ENCODE measurements around the gene IRAK1.
"Not testable (repeated sequence)": the region's sequence is repeated elsewhere in the genome, so short reads cannot be mapped to it uniquely, and the experiment has no call there.

Gene IRAK1

DNA sequence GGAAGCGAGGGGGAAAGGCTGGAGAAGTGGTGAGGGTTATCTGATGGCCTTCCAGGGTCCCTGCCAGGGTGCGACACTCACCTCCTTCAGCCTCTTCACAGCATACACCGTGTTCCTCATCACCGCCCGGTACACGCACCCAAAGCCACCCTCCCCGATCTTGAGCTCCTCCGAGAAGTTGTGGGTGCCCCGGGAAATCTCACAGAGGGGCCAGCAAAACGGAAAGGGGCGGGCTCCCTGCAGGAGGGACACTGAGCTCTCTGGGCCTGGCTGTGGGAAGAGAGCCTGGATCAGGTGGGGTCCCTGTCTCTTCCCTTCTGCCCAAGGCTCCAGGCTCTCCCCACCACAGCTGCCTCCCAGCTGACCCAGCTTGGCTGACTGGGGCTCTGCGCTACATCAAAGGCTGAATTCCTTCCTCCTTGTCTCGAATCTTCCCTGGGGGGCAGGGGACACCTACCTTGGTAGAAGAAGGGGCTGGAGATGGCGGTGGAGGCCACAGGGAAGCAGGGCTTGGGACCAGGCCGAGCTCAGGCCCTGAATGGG is 1.1 kb downstream of the IRAK1 start:
- DNase-seq, result no peak

DNA sequence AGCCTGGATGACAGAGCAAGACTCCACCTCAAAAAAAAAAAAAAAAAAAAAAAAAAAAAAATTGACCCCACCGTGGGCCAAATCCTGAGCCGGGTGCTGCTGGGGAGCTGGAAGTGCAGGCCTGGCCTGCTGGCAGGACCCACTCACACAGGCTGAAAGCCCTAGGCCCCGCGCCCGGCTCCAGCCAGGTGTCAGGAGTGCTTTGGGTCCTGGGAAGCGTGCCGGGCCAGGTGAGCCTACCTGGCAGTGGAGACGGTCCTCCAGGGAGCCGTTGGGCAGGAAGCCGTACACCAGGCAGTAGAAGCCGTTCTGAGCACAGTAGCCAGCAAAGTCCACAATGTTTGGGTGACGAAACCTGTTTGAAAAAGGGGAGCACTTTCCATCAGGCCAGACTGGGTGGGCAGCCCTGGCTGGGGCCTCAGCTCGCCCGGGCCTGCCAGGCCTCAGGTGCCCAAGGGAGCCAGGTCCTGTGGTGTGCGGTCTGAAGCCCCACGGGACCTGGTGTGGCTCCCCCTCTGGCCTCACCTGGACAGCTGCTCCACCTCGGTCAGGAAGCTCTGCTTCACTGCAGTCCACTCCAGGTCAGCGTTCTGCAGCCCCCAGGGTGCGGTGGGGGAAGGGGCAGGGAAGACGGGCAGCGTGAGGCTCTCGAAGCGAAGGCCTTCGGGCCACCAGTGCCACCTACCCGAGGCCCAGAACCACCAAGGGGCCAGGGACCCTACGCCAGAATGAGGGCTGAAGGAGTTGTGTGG is 1.8 kb downstream of the IRAK1 start:
- no peak for DNase-seq

DNA sequence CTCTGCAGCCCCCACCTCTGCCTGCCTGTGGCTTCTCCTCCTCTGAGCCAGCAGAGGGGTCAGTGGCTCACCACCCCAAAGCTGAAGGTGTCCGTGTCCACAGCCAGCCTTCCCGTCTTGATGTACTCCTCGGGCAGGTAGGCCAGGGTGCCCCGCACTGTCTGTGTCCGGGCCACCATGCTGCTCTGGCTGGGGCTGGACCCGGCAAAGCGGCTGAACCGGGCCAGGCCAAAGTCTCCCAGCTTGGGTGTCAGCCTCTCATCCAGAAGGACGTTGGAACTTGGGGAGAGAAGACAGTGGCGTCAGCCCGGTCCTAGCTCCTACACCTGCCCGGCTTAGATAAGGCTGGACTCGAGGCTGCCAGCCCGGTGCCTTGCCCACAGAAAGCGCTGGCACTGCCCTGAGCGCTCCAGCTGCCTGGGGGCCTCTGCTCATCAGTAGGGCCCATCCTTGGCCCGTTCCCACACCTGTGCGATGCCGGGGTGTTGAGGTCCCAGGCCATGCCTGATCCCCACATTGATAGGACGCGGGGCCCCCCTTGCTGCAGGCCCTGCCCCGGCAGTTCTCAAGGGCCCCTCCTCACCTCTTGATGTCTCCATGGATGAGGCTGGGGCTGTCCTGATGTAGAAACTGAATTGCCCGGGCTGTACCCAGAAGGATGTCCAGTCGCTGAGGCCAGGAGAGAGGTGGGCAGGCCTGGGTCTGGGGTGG is 3.2 kb downstream of the IRAK1 start:
- DNase-seq, result no peak

DNA sequence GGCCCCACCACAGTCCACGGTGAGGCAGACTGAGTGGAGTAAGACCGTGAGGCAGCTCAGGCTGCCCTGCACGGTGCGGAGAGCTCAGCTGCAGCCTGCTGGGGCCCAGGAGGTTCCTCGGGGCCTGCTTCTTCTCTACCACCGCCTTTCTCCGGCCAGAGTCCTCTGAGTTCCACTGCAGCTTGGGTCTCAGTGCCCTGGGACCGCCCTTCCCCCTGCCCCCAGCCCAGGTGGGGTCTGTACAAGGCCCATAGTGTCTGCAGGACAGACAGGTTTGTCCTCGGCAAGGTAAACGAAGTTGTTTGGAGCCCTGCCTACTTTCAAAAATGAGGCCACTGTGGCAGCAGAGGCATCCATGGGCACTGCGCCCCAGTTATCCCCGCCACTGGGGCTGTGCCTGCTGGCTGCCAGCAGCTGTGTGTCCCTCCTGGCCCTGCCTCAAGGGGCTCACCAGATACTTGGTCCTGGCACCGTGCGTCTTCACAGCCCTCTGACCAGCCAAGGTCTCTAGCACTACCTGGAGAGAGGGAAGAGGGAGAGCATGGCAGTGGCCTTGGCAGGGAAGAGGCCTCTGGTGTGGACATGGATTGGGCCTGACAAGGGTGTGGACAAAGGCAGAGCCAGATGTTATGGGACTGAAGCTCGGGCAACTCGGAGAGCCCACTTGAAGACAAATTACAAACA is 4.0 kb downstream of the IRAK1 start:
- no peak for DNase-seq

DNA sequence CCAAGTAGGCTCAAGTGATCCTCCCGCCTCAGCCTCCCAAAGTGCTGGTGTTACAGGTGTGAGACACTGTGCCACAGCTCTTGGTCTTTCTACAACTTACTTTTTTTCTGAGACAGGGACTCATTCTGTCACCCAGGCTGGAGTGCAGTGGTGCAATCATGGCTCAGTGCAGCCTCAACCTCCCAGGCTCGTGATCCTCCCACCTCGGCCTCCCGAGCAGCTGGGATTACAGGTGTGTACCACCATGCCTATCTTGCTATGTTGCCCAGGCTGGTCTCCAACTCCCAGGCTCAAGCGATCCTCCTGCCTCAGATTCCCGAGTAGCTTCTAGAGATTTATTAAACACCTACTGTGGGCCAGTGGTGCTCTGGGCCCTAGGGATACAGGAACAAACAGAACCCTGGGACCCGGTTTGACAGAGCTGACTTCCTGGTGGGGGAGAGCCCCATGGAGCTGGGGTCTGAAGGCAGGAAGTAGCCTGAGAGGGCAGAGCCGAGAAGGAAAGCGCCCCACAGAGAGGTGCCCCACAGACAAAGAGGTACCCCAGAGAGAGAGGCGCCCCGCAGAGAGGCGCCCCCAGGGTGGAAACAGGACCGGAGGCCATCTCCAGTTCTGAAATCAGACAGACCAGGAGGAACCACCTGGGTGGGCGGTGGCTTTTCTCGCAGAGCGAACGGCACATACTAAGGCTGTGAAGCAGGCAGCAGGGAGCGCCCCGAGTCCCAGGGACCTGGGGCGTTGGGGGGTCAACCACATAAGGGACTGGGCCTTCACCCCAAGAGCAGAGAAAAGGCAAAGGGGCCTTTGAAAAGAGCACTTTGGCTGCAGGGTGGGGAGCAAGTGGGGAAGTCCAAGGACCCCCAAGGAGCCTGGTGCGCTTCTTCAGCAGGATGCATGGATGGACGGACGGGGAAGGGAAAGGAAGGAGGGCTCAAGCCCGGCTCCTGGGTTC is 5.0 kb downstream of the IRAK1 start:
- DNase-seq, result no peak

DNA sequence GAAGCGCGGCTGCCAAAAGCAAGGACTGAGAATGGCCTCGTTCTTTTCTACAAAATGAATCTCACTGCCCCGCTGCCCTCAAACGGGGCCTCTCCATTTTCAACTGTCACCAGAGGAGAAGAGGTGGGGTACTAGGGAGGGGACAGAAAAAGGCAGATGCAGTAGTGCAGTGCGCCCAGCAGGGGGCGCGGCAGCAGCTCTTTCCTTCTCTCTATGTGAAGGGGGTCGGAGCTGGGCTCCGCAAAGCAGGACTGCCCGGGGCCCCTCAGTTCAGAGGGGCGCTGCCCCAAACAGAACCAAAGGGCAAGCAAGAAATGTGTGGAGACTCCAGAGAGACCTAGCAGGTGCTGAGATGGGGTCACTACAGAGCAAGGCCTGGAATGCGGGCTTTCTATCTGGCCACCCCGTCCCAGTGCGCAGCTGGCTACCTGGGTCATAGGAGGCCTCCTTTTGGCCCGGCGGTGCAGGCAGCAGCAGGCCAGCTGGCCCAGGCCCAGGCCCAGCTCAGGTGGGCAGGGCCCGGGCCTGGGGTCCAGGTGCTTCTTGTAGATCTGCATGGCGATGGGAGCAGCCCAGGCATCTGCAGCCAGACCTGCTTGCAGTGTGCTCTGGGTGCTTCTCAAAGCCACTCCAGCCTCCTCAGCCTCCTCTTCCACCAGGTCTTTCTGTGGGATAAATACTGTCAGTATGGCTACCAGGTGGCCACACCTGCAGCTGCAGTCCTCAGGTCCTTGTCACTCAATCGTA is 5.9 kb downstream of the IRAK1 start:
- DNase-seq, result peak; percentile 19 to 29

DNA sequence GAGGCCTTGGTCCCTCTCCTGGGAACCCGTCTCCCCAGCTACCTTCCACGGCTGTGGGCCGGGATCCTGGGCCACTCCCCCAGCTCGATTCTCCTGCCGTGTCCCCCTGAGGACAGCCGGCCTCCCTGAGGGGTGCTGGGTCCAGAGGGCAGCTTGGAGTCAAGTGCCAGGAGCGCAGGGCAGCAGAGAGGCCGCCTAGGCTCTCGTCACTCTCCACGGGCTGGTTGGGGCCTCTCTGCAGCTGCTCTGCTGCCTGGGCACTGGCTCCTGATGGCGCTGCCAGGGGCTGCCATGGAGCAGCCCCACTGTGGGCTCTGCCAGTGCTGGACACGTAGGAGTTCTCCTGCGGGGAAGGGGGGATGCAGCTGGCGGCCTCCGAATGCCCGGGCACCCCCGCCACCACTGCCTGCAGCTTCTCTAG is 6.7 kb downstream of the IRAK1 start:
- no peak for DNase-seq

DNA sequence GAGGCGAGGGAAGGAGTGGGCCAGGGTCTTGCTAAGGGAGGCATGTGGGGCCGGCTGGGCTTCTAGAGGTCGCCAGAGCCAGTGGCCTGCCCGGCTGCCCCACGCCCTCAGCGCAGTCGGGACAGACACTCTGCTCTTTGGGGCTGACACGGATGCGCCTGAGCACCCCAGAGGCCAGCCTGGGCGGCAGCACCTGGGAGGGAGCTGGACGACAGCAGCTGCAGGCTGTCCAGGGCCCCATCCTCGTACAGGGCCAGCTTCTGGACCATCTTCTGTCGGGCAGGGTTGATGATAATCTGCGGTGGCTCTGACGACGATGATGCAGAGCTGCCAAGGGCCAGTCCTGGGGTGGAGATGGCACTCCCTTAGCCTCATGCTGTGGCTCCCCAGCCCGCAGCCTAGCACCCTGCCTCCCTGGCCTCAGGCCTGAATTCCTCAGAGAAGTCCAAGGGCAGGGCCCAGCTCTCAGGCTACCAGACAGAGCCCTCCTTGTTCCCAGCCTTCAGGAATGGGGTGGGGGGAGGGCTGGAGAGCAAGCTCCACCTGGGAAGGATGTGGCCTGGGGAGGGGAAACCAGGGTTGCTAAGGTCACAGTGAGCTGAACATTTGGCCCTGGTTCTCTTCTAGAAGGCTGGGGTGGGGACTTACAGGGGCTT is 7.2 kb downstream of the IRAK1 start:
- DNase-seq, result no peak

DNA sequence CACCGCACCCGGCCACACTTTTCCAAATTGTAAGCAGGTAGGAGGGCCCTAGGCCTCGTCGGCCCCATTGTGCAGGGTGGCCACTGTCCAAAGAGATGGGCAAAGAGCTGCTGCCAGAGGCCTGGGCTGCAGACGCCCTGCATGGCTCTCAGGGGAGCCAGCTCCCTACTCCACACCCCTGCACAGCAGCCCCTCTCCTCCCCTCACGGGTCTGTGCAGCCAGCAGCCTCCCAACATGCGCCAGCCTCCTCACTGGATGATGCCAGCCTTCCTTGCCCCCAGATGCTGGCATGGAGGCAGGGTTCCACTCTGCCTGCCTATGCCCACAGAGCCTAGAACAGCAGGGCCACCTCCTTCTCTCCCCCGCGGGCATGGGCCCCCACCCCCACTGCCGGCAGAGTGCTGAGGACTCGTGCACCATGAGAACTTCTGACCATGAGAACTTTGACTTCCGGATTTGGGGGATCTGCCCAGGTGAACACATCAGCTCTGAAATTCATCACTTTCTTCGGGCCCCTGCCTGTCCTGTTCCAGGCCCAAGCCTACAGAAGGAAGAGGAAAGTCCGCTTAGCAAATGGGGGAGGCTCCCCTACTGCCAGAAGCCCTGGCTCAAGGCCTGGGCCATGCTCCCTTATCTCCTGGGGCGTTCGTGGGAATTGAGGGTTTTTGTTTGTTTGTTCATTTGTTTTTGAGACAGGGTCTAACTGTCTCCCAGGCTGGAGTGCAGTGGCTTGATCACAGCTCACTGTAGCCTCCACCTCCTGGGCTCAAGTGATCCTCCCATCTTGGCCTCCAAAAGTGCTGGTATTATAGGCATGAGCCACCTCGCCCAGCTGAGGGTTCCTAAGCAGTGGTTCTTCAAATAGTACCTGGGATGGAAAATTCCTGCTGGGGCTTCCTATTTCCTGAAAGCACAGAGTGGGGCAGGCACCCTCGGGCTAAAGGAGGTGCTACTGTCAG is 8.0 kb downstream of the IRAK1 start:
- no peak for DNase-seq

DNA sequence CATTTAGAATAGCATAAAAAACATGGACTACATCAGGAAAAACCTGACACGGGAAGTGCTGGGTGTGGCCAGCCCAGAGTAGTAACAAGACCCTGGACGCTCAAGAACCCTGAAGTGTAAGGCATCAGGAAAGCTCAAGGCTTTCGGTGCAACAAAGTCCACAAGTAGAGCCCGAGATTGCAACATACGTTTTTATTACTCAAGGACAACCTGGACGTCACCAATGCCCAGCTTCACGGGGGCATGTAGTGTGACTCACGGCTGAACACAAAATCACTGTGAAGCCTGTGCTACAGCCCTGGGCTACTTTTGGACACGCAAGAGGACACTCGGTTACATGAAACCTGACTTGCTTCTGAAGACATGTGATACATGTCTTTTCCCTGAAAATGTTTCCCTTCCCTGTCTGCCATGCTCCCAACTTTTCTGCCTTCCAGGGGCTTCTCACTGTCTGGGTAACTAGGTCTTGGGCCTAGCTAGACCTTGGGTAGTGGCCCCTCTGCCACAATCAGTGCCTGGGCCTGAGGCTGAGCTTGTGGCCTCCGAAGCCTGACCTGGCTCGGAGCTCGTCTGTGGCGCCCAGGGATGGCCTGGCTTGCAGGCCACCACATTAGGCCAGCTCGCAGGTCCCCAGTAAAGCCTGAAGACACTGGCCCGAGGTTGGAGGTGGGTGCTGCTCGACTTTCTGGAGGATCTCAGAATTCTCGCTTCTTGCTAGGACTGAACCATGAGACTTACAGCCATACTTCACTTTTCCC is 9.2 kb downstream of the IRAK1 start:
- DNase-seq, result peak; percentile 68 to 75

DNA sequence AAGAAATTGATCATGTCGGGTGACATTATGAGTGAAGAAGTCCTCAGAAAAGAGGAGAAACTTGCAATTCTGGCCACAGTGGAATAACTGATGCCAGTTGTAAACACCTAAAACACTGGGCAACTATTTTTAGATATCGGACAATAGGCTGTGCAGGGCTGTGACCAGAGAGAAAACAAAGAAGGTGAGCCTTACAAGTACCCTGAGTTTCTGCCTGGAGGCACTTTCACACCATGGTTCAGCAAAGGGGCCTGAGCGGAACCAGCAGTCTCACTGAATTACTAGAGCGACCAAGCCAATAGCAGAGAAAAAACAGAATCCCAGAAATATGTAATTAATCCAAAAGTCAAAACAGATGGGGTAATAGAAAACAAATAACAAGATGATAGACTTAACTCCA is 11.2 kb downstream of the IRAK1 start:
- DNase-seq, result no peak

DNA sequence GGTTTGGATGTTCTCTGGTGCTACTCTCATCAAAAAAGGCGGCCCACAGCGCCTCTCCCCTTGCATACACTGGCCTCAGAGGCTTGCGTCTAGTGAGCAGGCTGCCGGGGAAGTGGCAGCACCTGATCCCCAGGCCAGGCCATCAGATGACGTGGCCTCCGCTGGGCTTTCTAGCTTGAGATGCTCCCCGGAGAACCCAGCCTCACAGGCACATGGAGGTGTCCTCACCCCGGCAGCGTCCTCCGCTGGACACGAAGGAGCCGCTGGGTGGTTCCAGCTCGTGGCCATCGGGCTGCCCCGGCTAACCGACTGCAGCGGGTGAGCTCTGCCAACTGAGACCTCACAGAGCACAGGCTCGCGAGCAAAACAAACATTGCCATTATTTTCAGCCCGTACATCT is 12.8 kb downstream of the IRAK1 start:
- DNase-seq, result no peak

DNA sequence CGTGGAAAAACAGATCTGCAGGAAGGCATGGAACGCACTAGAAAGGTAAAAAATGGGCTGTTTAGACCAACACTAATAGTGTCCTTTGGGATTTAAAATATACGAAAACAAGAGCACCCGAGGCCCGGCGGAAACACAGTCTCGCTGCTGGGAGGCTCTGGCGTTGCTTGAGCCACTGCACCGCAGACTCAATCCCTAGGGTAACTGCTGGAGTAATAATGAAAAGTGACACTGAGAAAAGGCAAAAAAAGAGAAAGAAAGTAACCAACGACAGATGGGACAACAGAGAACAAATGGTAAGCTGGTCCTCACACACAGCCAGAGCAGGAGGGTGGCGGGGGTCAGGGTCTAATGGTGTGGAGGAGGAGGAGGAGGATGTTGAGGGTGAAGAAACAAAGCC is 15.4 kb downstream of the IRAK1 start:
- no peak for DNase-seq

DNA sequence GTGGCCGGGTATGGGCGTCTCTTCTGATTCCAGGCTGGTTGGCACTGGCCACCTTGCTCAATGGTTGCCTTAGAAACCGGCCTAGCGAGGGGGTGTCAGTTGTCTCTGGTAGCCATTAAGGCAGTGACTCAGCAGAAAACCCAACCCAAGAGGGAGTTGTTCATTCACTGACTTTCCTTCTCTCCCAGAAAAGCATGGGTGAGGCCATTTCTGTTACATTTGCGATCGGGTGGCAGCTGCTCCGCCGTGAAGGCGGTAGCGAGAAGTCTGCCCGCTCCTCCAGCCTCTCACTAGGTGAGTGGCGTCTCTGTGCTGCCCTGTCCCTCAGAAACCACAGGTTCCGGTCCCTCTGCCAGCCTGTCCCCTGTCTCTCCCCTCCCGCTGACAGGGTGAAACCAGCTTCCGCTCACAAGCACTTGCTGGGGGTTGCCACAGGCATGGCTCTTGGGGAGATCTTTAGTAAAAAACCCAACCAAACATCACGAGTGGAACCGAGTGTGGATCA is 17.4 kb downstream of the IRAK1 start:
- DNase-seq, result peak; percentile 78 to 79

DNA sequence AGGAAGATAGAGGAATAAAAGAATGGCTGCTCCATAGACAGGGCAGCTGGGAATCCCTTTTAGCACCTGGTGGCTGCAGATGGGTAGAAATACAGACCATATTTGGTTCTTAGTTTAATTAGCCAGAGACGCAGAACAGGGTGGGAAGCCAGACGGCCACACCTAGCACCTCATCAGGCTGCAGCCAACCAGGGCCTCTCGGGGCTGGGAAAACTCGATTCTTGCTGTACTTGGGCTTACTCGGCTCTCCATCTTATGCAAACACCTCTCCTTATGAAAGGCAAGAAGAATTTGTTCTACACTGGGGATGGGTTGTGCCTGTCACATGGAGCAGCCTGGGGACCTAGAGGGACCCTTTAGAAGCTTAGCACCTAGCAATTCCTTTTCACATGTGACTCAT is 19.7 kb downstream of the IRAK1 start:
- DNase-seq, result no peak

DNA sequence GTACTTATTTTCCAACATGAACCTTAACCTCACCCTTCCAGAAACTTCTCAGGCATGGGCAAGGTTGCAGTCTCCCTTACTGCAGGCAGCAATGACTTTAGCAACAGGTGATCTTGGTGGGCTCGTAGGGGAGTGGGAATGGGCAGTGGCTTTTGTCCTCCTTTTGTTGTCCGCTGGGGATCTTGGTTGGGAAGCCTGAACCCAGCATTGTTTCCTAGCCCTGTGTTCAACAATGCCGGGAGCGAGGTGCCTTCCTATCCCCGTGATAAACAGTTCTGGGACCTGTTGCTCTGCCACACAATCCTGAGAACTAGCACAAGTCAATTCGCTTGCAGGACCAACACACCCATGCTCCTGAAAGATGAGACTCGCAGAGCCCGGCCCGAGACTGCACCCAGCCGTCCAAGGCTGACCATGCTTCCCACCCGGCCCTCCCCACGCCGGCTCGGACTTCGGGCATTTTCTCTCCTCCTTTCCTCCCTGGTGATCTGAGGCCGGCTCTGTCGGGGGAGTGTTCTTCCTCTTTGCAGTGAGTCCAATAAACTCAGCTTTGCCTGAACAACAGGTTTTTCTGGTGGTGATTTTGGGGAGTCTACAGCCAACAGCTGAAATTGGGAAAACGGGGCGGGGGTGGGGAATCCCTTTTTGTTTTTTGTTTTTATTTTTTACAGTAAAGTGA is 20.2 kb downstream of the IRAK1 start:
- no peak for DNase-seq

DNA sequence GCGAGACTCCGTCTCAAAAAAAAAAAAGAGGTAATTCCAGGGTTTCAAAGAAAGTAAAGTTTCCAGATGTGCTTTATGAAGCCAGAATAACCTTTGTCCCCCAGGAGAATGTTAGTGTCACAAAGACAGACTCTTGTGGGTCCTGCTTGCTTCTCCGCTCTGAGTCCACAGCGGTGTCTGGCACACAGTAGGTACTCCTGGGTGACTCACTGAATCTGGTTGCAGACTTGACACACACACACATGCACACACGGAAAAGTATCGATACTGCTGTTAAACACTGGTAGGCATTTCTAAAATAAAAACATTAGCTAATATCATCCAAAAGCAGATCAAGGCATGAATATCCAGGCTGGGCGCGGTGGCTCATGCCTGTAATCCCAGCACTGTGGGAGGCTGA is 24.2 kb downstream of the IRAK1 start:
- no peak for DNase-seq

DNA sequence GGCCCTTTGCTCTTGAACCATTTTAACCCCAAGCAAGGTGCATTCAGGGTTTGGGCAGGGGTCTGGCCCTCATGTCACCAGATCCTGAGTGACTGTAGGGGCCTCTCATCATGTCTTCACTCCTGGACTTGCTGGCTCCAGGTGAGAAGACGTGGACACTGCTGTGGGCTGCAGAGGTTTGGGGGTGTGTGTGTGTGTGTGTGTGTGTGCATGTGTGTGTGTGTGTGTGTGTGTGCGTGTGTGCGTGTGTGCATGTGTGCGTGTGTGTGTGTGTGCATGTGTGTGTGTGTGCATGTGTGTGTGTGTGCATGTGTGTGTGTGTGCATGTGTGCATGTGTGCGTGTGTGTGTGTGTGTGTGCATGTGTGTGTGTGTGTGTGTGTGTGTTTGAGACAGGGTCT is 25.3 kb downstream of the IRAK1 start:
- DNase-seq, result not testable (repeated sequence)

Data from inflammatory macrophage (primary cell).